Endometrium (tissue), 2 donors: ENCODE data around the gene MEGF6.

ENCODE experiments used
- FAIRE-seq: peaks from 2 replicates; lab custom pipeline; 2012; peaks lifted over from hg19 to GRCh38; lab: Jason Lieb, UNC
- donor health status: control.
- donor health status: control.

MEGF6 gene

GRCh38 chr1:3459051-3459908, 152.0 kb downstream of the MEGF6 start:
- no peak for FAIRE-seq

GRCh38 chr1:3457910-3458883, 153.1 kb downstream of the MEGF6 start:
- no peak for FAIRE-seq

GRCh38 chr1:3456964-3457909, 154.1 kb downstream of the MEGF6 start:
- no peak for FAIRE-seq

- FAIRE-seq: no peak
These were observed 154.8 kb downstream of the MEGF6 start for GRCh38 chr1:3456449-3456963.

- FAIRE-seq: no peak
These were observed 155.4 kb downstream of the MEGF6 start for GRCh38 chr1:3455670-3456448.

- no peak for FAIRE-seq
These were observed 156.3 kb downstream of the MEGF6 start for GRCh38 chr1:3454811-3455618.

GRCh38 chr1:3453891-3454810, 157.2 kb downstream of the MEGF6 start, which contains the start of gene ARHGEF16:
Gene ARHGEF16, plus strand, starts transcription at chr1:3454665. Its CDS starts 8,420 bp downstream, at chr1:3463085.
- FAIRE-seq: no peak

GRCh38 chr1:3453203-3453761, 158.0 kb downstream of the MEGF6 start:
- FAIRE-seq: no peak

GRCh38 chr1:3452866-3453175, 158.5 kb downstream of the MEGF6 start:
- no peak for FAIRE-seq

- FAIRE-seq: no peak
These were observed 159.1 kb downstream of the MEGF6 start for GRCh38 chr1:3451994-3452865.

- no peak for FAIRE-seq
These were observed 160.3 kb downstream of the MEGF6 start for GRCh38 chr1:3450983-3451382.

GRCh38 chr1:3450202-3450863, 161.0 kb downstream of the MEGF6 start:
- no peak for FAIRE-seq

- no peak for FAIRE-seq
These were observed 166.6 kb downstream of the MEGF6 start for GRCh38 chr1:3444736-3445135.

GRCh38 chr1:3444298-3444697, 167.0 kb downstream of the MEGF6 start:
- FAIRE-seq: no peak

GRCh38 chr1:3443807-3444206, 167.5 kb downstream of the MEGF6 start:
- FAIRE-seq: no peak

GRCh38 chr1:3442901-3443300, 168.4 kb downstream of the MEGF6 start:
- FAIRE-seq: no peak

- no peak for FAIRE-seq
These were observed 169.0 kb downstream of the MEGF6 start for GRCh38 chr1:3442331-3442730.
